ENCODE measurements around the gene CDH22. TPM values are rescaled to one million over a fixed set of nuclear protein-coding genes. Genes with fewer than 3 reads are reported as not detected.

CDH22 gene
- total and polyA plus RNA-seq, 10 of the 15 experiments (the other 5 are each of a cell fraction or from before 2014, with no cell fraction given): not detected

- Histone ChIP-seq H2AFZ (ENCODE audit: control insufficient read depth, low read depth, low read length) (no peak overlapping the region), H3K4me3 (no peak overlapping the region; the same call in 1 of the 2 replicates), H3K36me3 (ENCODE audit: control insufficient read depth in 2 of 2, insufficient read depth in 2 of 2, low read length in 1 of 2) (no peaks in the 10 kb centered on the region), H3K27me3 (replicated peaks in 1 of 2; ENCODE audit: control insufficient read depth in 2 of 2, insufficient read depth in 2 of 2, low read length in 1 of 2) (peaks cover 7 to 21% of the 10 kb centered on the region in 2 experiments), H3K79me2 (ENCODE audit: control insufficient read depth, insufficient read depth, low read length) (no peaks in the 10 kb centered on the region), H3K9ac (ENCODE audit: control insufficient read depth, insufficient read depth, low read length) (no peak overlapping the region), H3K4me1 (ENCODE audit: control insufficient read depth, insufficient read depth, low read length) (no peaks in the 10 kb centered on the region), H3K9me3 (replicated peaks; ENCODE audit: control insufficient read depth, insufficient read depth, low read length) (no peaks in the 10 kb centered on the region), H3K27ac (ENCODE audit: control insufficient read depth, insufficient read depth) (no peak overlapping the region), H3K4me2 (ENCODE audit: control insufficient read depth, insufficient read depth) (peak overlapping the region; percentile 62), H4K20me1 (ENCODE audit: control insufficient read depth, insufficient read depth) (no peaks in the 10 kb centered on the region; the same call in 1 of the 2 replicates)
- ChIA-PET CTCF (interaction anchor here (0.6 to 4.0 kb wide), 19 partner anchors 10 to 509 kb away, joined by 3 to 56 read pairs (median 4); no protein-coding TSS in a partner anchor), RAD21 (ENCODE audit: unreplicated experiment) (interaction anchor here (0.6 to 1.4 kb wide), 7 partner anchors 42 to 175 kb away, joined by 3 to 11 read pairs (median 5); partner anchors contain the start of gene ELMO2), POLR2A (no interaction called here), SMC1A (ENCODE audit: uncharacterized antibody, unreplicated experiment) (interaction anchor here (0.6 to 3.6 kb wide), 6 partner anchors 41 to 170 kb away, joined by 3 to 14 read pairs (median 3); partner anchors contain the start of gene ELMO2)
- in situ Hi-C loops (cut with MboI): no loop called here
- TF ChIP-seq RAD21 (IDR thresholded peaks at IDR 0.05; ENCODE audit: insufficient read depth, low read depth, low read length) (peak; percentile 86), POLR2AphosphoS2 (IDR thresholded peaks at IDR 0.05; ENCODE audit: low read depth, low read length) (no peak), CBX5 (IDR thresholded peaks at IDR 0.05; ENCODE audit: low read depth) (no peak), ZNF24 (IDR thresholded peaks at IDR 0.05) (0 out of 2 replicates have a peak, but pooled peaks have one; percentile 6), EZH2 (IDR thresholded peaks at IDR 0.05; ENCODE audit: borderline replicate concordance, control insufficient read depth, low read depth, low read length) (0 out of 2 replicates have a peak, but pooled peaks have one; percentile 56), GATAD2B (conservative IDR thresholded peaks at IDR 0.05; ENCODE audit: low read depth) (peak; percentile 56; the same call in 1 of the 2 replicates), BCL3 (IDR thresholded peaks at IDR 0.05; ENCODE audit: borderline replicate concordance, insufficient read depth, low read depth, low read length, poor library complexity, severe bottlenecking) (no peak), YY1 (IDR thresholded peaks at IDR 0.05; ENCODE audit: low read depth, low read length) (peak; percentile 41; the same call in 1 of the 2 replicates), STAT3 (IDR thresholded peaks at IDR 0.05; ENCODE audit: low read depth, low read length) (no peak), SMC3 (IDR thresholded peaks at IDR 0.05; ENCODE audit: borderline replicate concordance, low read length) (peak; percentile 95), BHLHE40 (IDR thresholded peaks at IDR 0.05; ENCODE audit: borderline replicate concordance in 1 of 2, low read depth in 2 of 2, low read length in 1 of 2) (0 out of 4 replicates have a peak, but pooled peaks have one; percentile 3 to 22), EP300 (IDR thresholded peaks at IDR 0.05; ENCODE audit: borderline replicate concordance in 1 of 2, control insufficient read depth in 1 of 2, low read depth in 2 of 2, low read length in 2 of 2) (no peak), CTCF (IDR thresholded peaks at IDR 0.05 in 2 of 3, conservative IDR thresholded peaks at IDR 0.05 in 1 of 3; ENCODE audit: control insufficient read depth in 2 of 3, extremely low read depth in 1 of 3, insufficient read depth in 1 of 3, low read depth in 3 of 3, low read length in 3 of 3) (peak; percentile 87 to 95 (median 91)), IKZF1 (conservative IDR thresholded peaks at IDR 0.05) (peak; percentile 60), SIX5 (IDR thresholded peaks at IDR 0.05; ENCODE audit: low read depth, low read length, severe bottlenecking) (no peak)
- BruUV-seq (replicated peaks): no TSS peak
- ATAC-seq (peak; percentile 96), DNase-seq (ENCODE audit: low read depth, low spot score) (no peak), FAIRE-seq (peak; percentile 83)
- intact Hi-C loops (cut with micrococcal nuclease; ENCODE audit: unreplicated experiment): loop anchor here (1.0 kb wide), 2 partner anchors 42 to 104 kb away; no protein-coding TSS in a partner anchor
- 11% methylated on average over 54 of the region's 90 CpGs for WGBS (ENCODE audit: insufficient coverage, insufficient replicate concordance, low lambda C conversion rate, missing lambda C conversion rate)
Measured at GRCh38 chr20:46307139-46307998, 929 bp downstream of the CDH22 start.

All from GM12878 (cell line).